Common myeloid progenitor, CD34-positive (primary cell): ENCODE measurements around the gene ETV6.

ENCODE experiments used
- CTCF ChIA-PET: fragments of 350-600 bp; sonication (Branson Sonifier 250); formaldehyde crosslinking; loops from one replicate; lab custom pipeline; 2021; ENCODE audit warnings: antibody characterized with exemption; lab: Charles Lee
- POLR2A ChIA-PET: fragments of 350-600 bp; sonication (Branson Sonifier 250); formaldehyde crosslinking; loops from one replicate; lab custom pipeline; 2021; ENCODE audit warnings: antibody characterized with exemption; lab: Charles Lee
- DNase-seq, 3 donors: peaks; one replicate each; pipeline versions ENCODE4 v3.0.0 to v3.0.0-alpha.2; 2013
- H3K27ac ChIP-seq, 2 experiments: 1 replicate in 1 of 2; 2 replicates in 1 of 2; pipeline ENCODE4 v1.7.0; 2013; ENCODE audit warnings: inconsistent platforms in 2 of 2, low read length in 2 of 2, mild to moderate bottlenecking in 2 of 2, low read depth in 1 of 2, moderate library complexity in 1 of 2; ENCODE audit not compliant: severe bottlenecking in 2 of 2, insufficient read depth in 1 of 2, poor library complexity in 1 of 2
- H3K27me3 ChIP-seq, 5 experiments: replicated peaks in 2 of 5; 1 replicate in 3 of 5; 2 replicates in 2 of 5; pipeline versions ENCODE4 v1.6.1 to v1.7.0; 2013; ENCODE audit warnings: low read length in 4 of 5, mild to moderate bottlenecking in 2 of 5, moderate library complexity in 2 of 5, inconsistent platforms in 1 of 5; ENCODE audit not compliant: insufficient read depth in 5 of 5, control insufficient read depth in 4 of 5
- H3K36me3 ChIP-seq, 4 experiments: 1 replicate in 2 of 4; 2 replicates in 2 of 4; pipeline versions ENCODE4 v1.6.1 to v1.7.0; 2013; ENCODE audit warnings: low read length in 3 of 4, control low read depth in 1 of 4, mild to moderate bottlenecking in 1 of 4; ENCODE audit not compliant: control insufficient read depth in 4 of 4, insufficient read depth in 4 of 4
- H3K4me1 ChIP-seq, 4 experiments: 1 replicate in 3 of 4; 2 replicates in 1 of 4; pipeline versions ENCODE4 v1.6.1 to v1.7.1; 2013; ENCODE audit warnings: low read length in 3 of 4, mild to moderate bottlenecking in 3 of 4, control low read depth in 1 of 4, inconsistent platforms in 1 of 4, moderate library complexity in 1 of 4; ENCODE audit not compliant: control insufficient read depth in 4 of 4, insufficient read depth in 4 of 4; ENCODE audit errors: control extremely low read depth in 1 of 4
- H3K4me3 ChIP-seq, 7 experiments: 1 replicate in 4 of 7; 2 replicates in 3 of 7; pipeline versions ENCODE4 v1.5.1 to v1.7.0; 2013; ENCODE audit warnings: mild to moderate bottlenecking in 7 of 7, low read length in 6 of 7, moderate library complexity in 6 of 7, inconsistent platforms in 2 of 7, low read depth in 2 of 7, control low read depth in 1 of 7; ENCODE audit not compliant: insufficient read depth in 4 of 7, control insufficient read depth in 1 of 7; ENCODE audit errors: extremely low read depth in 1 of 7
- H3K9me3 ChIP-seq, 5 experiments: 1 replicate in 4 of 5; 2 replicates in 1 of 5; pipeline versions ENCODE4 v1.6.1 to v1.7.1; 2013; ENCODE audit warnings: low read length in 4 of 5, mild to moderate bottlenecking in 2 of 5, inconsistent platforms in 1 of 5, low read depth in 1 of 5, moderate library complexity in 1 of 5; ENCODE audit not compliant: control insufficient read depth in 4 of 5, insufficient read depth in 2 of 5; ENCODE audit errors: control extremely low read depth in 1 of 5
- WGBS: methylation state at CpG from one replicate; pipeline ENCODE4 v1.1.5; 2013; ENCODE audit not compliant: insufficient coverage; 5-methylcytosine and 5-hydroxymethylcytosine counted together

Gene ETV6

GRCh38 chr12:11724888-11725311 is 75.4 kb downstream of the ETV6 start:
- Histone ChIP-seq H3K4me3 (peak overlapping the region in 3 of 7 experiments; percentile 28 to 52 (median 33)), H3K27me3 (no peaks in the 10 kb centered on the region), H3K9me3 (no peaks in the 10 kb centered on the region), H3K4me1 (peaks cover 28 to 95% (median 83%) of the 10 kb centered on the region in 4 experiments), H3K36me3 (peaks cover 4 to 54% (median 23%) of the 10 kb centered on the region in 4 experiments), H3K27ac (peak overlapping the region in 1 of 2 experiments; percentile 45)
- ChIA-PET CTCF (interaction anchor here (1.0 to 2.7 kb wide), 4 partner anchors 8 to 142 kb away, joined by 3 to 8 read pairs (median 6); no protein-coding TSS in a partner anchor), POLR2A (no interaction called here)
- DNase-seq, result peak in 1 of 3 donors; percentile 63
- WGBS, result 23% methylated on average over 6 of the region's 7 CpGs

GRCh38 chr12:11725686-11726085 is 76.2 kb downstream of the ETV6 start:
- H3K27ac ChIP-seq, result peak overlapping the region in 1 of 2 experiments; percentile 62
- H3K36me3 ChIP-seq, result peaks cover 4 to 60% (median 30%) of the 10 kb centered on the region in 4 experiments
- no peaks in the 10 kb centered on the region for H3K27me3 ChIP-seq
- peaks cover 32 to 95% (median 87%) of the 10 kb centered on the region in 4 experiments for H3K4me1 ChIP-seq
- no peaks in the 10 kb centered on the region for H3K9me3 ChIP-seq
- WGBS, result 74% methylated on average over 7 of the region's 8 CpGs
- no peak for DNase-seq
- no peak overlapping the region for H3K4me3 ChIP-seq
- CTCF ChIA-PET, result interaction anchor here (1.0 to 3.4 kb wide), 9 partner anchors 9 to 145 kb away, joined by 3 to 10 read pairs (median 5); no protein-coding TSS in a partner anchor
- POLR2A ChIA-PET, result interaction anchor here (0.6 kb wide), 1 partner anchor 127 kb away, joined by 3 read pairs; no protein-coding TSS in a partner anchor

GRCh38 chr12:11726659-11727058 is 77.2 kb downstream of the ETV6 start:
- H3K4me1 ChIP-seq, result peaks cover 36 to 99% (median 92%) of the 10 kb centered on the region in 4 experiments
- H3K27me3 ChIP-seq, result no peaks in the 10 kb centered on the region
- H3K27ac ChIP-seq, result peak overlapping the region in 1 of 2 experiments; percentile 62
- no peak overlapping the region for H3K4me3 ChIP-seq
- ChIA-PET CTCF (interaction anchor here (0.8 to 3.4 kb wide), 16 partner anchors 8 to 146 kb away, joined by 3 to 10 read pairs (median 4); no protein-coding TSS in a partner anchor), POLR2A (interaction anchor here (1.1 to 1.2 kb wide), 2 partner anchors 16 to 72 kb away, joined by 3 to 5 read pairs; no protein-coding TSS in a partner anchor)
- WGBS, result 98% methylated on average over 3 of the region's 3 CpGs
- H3K36me3 ChIP-seq, result peaks cover 4 to 63% (median 27%) of the 10 kb centered on the region in 4 experiments
- DNase-seq, result no peak
- no peaks in the 10 kb centered on the region for H3K9me3 ChIP-seq

- Histone ChIP-seq H3K27me3 (no peaks in the 10 kb centered on the region), H3K4me3 (no peak overlapping the region), H3K36me3 (peaks cover 4 to 64% (median 26%) of the 10 kb centered on the region in 4 experiments), H3K9me3 (no peaks in the 10 kb centered on the region), H3K27ac (peak overlapping the region in 1 of 2 experiments; percentile 17), H3K4me1 (peaks cover 36 to 99% (median 92%) of the 10 kb centered on the region in 4 experiments)
- WGBS, result 91% methylated on average over 10 of the region's 12 CpGs
- ChIA-PET CTCF (interaction anchor here (0.6 to 3.4 kb wide), 14 partner anchors 10 to 309 kb away, joined by 3 to 10 read pairs (median 3); no protein-coding TSS in a partner anchor), POLR2A (interaction anchor here (0.8 to 1.2 kb wide), 3 partner anchors 16 to 71 kb away, joined by 3 to 5 read pairs (median 3); no protein-coding TSS in a partner anchor)
- no peak for DNase-seq
These were observed 77.7 kb downstream of the ETV6 start for GRCh38 chr12:11727133-11727664.

GRCh38 chr12:11728154-11728755 is 78.8 kb downstream of the ETV6 start:
- POLR2A ChIA-PET, result interaction anchor here (0.8 kb wide), 2 partner anchors 18 to 37 kb away, joined by 3 read pairs; no protein-coding TSS in a partner anchor
- no peaks in the 10 kb centered on the region for H3K9me3 ChIP-seq
- no peaks in the 10 kb centered on the region for H3K27me3 ChIP-seq
- no peak overlapping the region for H3K4me3 ChIP-seq
- peaks cover 36 to 92% (median 84%) of the 10 kb centered on the region in 4 experiments for H3K4me1 ChIP-seq
- DNase-seq, result no peak
- 98% methylated on average over 5 of the region's 10 CpGs for WGBS
- peak overlapping the region in 1 of 2 experiments; percentile 49 for H3K27ac ChIP-seq
- H3K36me3 ChIP-seq, result peaks cover 4 to 63% (median 28%) of the 10 kb centered on the region in 4 experiments
- CTCF ChIA-PET, result interaction anchor here (0.6 to 3.4 kb wide), 7 partner anchors 12 to 148 kb away, joined by 3 to 10 read pairs (median 3); no protein-coding TSS in a partner anchor

GRCh38 chr12:11729008-11729407 is 79.5 kb downstream of the ETV6 start:
- no peaks in the 10 kb centered on the region for H3K27me3 ChIP-seq
- ChIA-PET POLR2A (interaction anchor here (0.8 kb wide), 1 partner anchor 17 kb away, joined by 3 read pairs; no protein-coding TSS in a partner anchor), CTCF (interaction anchor here (0.6 to 3.4 kb wide), 5 partner anchors 11 to 148 kb away, joined by 3 to 10 read pairs (median 3); no protein-coding TSS in a partner anchor)
- H3K36me3 ChIP-seq, result peaks cover 6 to 67% (median 30%) of the 10 kb centered on the region in 4 experiments
- 22% methylated on average over 4 of the region's 4 CpGs for WGBS
- H3K4me1 ChIP-seq, result peaks cover 36 to 88% (median 76%) of the 10 kb centered on the region in 4 experiments
- no peak for DNase-seq
- no peak overlapping the region for H3K4me3 ChIP-seq
- H3K9me3 ChIP-seq, result no peaks in the 10 kb centered on the region
- peak overlapping the region; percentile 36 to 42 for H3K27ac ChIP-seq
